IMR-90 (cell line): ENCODE data around the gene OR11A1.

ENCODE experiments used
- BHLHE40 ChIP-seq: fragments of 150-350 bp; IDR thresholded peaks from 2 replicates; pipeline ENCODE4 v1.6.1; 2016; ENCODE audit warnings: mild to moderate bottlenecking, low read depth, low read length
- CEBPB ChIP-seq: IDR thresholded peaks from 2 replicates; pipeline ENCODE4 v1.6.1; 2012; ENCODE audit warnings: low read depth, low read length, improper control_type of control experiment
- CHD1 ChIP-seq: IDR thresholded peaks from 2 replicates; pipeline ENCODE4 v1.6.1; 2012; ENCODE audit warnings: low read depth, low read length, improper control_type of control experiment
- CTCF ChIP-seq: conservative IDR thresholded peaks from 2 replicates; pipeline ENCODE4 v1.5.1; 2012; ENCODE audit warnings: mild to moderate bottlenecking, low read depth, low read length, improper control_type of control experiment
- ELK1 ChIP-seq: fragments of 150-350 bp; IDR thresholded peaks from 2 replicates; pipeline ENCODE4 v1.6.1; 2016; ENCODE audit warnings: low read depth, mild to moderate bottlenecking, low read length, moderate library complexity, borderline replicate concordance
- FOS ChIP-seq: fragments of 150-350 bp; IDR thresholded peaks from 2 replicates; pipeline ENCODE4 v1.6.1; 2016; ENCODE audit warnings: low read depth, low read length
- MAFK ChIP-seq: IDR thresholded peaks from 2 replicates; pipeline ENCODE4 v1.6.1; 2012; ENCODE audit warnings: low read depth, low read length, improper control_type of control experiment
- MAZ ChIP-seq: IDR thresholded peaks from 2 replicates; pipeline ENCODE4 v1.6.1; 2012; ENCODE audit warnings: low read depth, mild to moderate bottlenecking, low read length, improper control_type of control experiment, moderate library complexity, borderline replicate concordance
- MXI1 ChIP-seq: IDR thresholded peaks from 2 replicates; pipeline ENCODE4 v1.6.1; 2012; ENCODE audit warnings: low read depth, mild to moderate bottlenecking, low read length, moderate library complexity, borderline replicate concordance
- POLR2A ChIP-seq: IDR thresholded peaks from 2 replicates; pipeline ENCODE4 v1.6.1; 2012; ENCODE audit warnings: mild to moderate bottlenecking, low read depth, low read length
- RCOR1 ChIP-seq: IDR thresholded peaks from 2 replicates; pipeline ENCODE4 v1.6.1; 2012; ENCODE audit warnings: mild to moderate bottlenecking, low read length, improper control_type of control experiment; ENCODE audit not compliant: insufficient replicate concordance
- RFX5 ChIP-seq: IDR thresholded peaks from 2 replicates; pipeline ENCODE4 v1.8.0; 2012; ENCODE audit warnings: low read depth, mild to moderate bottlenecking, low read length, moderate library complexity
- TF ChIP-seq, protein P1 (sequence below): fragments of 150-350 bp; IDR thresholded peaks from 2 replicates; pipeline ENCODE4 v1.6.1; 2017; ENCODE audit warnings: mild to moderate bottlenecking, antibody characterized with exemption, low read length, low read depth

GRCh38 chr6:29483735-29484134, 26.9 kb upstream of the OR11A1 start:
- TF ChIP-seq CTCF (no peak), POLR2A (no peak), CEBPB (no peak), MXI1 (no peak), ELK1 (no peak), CHD1 (no peak), RCOR1 (no peak), MAZ (no peak), RFX5 (no peak), FOS (no peak), BHLHE40 (no peak), MAFK (no peak)
- TF ChIP-seq, protein P1, sequence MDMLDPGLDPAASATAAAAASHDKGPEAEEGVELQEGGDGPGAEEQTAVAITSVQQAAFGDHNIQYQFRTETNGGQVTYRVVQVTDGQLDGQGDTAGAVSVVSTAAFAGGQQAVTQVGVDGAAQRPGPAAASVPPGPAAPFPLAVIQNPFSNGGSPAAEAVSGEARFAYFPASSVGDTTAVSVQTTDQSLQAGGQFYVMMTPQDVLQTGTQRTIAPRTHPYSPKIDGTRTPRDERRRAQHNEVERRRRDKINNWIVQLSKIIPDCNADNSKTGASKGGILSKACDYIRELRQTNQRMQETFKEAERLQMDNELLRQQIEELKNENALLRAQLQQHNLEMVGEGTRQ, result no peak
